Measurements from ENCODE around the gene MED22.
A peak's percentile ranks its signal among the peaks of the same experiment; 100 is the strongest.

The MED22 gene

GRCh38 chr9:133372144-133372543 is 24.2 kb upstream of the MED22 start:
- H3K4me1 ChIP-seq (ENCODE audit: control insufficient read depth, low read length): peaks cover 54% of the 10 kb centered on the region
- no peaks in the 10 kb centered on the region for H3K9me2 ChIP-seq (replicated peaks; ENCODE audit: control insufficient read depth, low read length)
- H3K36me3 ChIP-seq (ENCODE audit: control insufficient read depth, low read length): peaks cover 70% of the 10 kb centered on the region
- no peaks in the 10 kb centered on the region for H3K27me3 ChIP-seq (ENCODE audit: control insufficient read depth, low read length)
- H4K20me1 ChIP-seq (ENCODE audit: control insufficient read depth, insufficient read depth, low read depth, low read length): peaks cover 38% of the 10 kb centered on the region
- peak overlapping the region; percentile 76 for H3K4me2 ChIP-seq (ENCODE audit: low read length)
- no peak for TF ChIP-seq EZH2phosphoT487 (IDR thresholded peaks at IDR 0.05; ENCODE audit: borderline replicate concordance, low read length)
- no peak for TF ChIP-seq CTCF (IDR thresholded peaks at IDR 0.05; ENCODE audit: low read depth, low read length, poor library complexity, severe bottlenecking)
- peak overlapping the region; percentile 62 for H3K4me3 ChIP-seq (ENCODE audit: low read length)
- H3K9me3 ChIP-seq (ENCODE audit: control insufficient read depth, insufficient read depth, low read length): no peaks in the 10 kb centered on the region
- H3K79me2 ChIP-seq (ENCODE audit: control insufficient read depth, low read length): peaks cover 87% of the 10 kb centered on the region
- H3K27ac ChIP-seq (ENCODE audit: low read depth, low read length): peak overlapping the region; percentile 71
- peaks cover 5% of the 10 kb centered on the region; the same call in 1 of the 2 replicates for H3F3A ChIP-seq (ENCODE audit: control insufficient read depth, insufficient read depth)

GRCh38 chr9:133371261-133371711 is 23.4 kb upstream of the MED22 start:
- Histone ChIP-seq H3K27ac (ENCODE audit: low read depth, low read length) (peak overlapping the region; percentile 71), H3K9me3 (ENCODE audit: control insufficient read depth, insufficient read depth, low read length) (no peaks in the 10 kb centered on the region), H3K36me3 (ENCODE audit: control insufficient read depth, low read length) (peaks cover 78% of the 10 kb centered on the region), H3K4me1 (ENCODE audit: control insufficient read depth, low read length) (peaks cover 49% of the 10 kb centered on the region), H3K4me3 (ENCODE audit: low read length) (peak overlapping the region; percentile 62), H3K9me2 (replicated peaks; ENCODE audit: control insufficient read depth, low read length) (no peaks in the 10 kb centered on the region), H3K79me2 (ENCODE audit: control insufficient read depth, low read length) (peaks cover 96% of the 10 kb centered on the region), H3F3A (ENCODE audit: control insufficient read depth, insufficient read depth) (peaks cover 5% of the 10 kb centered on the region; the same call in 1 of the 2 replicates), H3K27me3 (ENCODE audit: control insufficient read depth, low read length) (no peaks in the 10 kb centered on the region), H4K20me1 (ENCODE audit: control insufficient read depth, insufficient read depth, low read depth, low read length) (peaks cover 38% of the 10 kb centered on the region), H3K4me2 (ENCODE audit: low read length) (peak overlapping the region; percentile 76)
- TF ChIP-seq EZH2phosphoT487 (IDR thresholded peaks at IDR 0.05; ENCODE audit: borderline replicate concordance, low read length): no peak
- peak; percentile 39 for TF ChIP-seq CTCF (IDR thresholded peaks at IDR 0.05; ENCODE audit: low read depth, low read length, poor library complexity, severe bottlenecking)

DNA sequence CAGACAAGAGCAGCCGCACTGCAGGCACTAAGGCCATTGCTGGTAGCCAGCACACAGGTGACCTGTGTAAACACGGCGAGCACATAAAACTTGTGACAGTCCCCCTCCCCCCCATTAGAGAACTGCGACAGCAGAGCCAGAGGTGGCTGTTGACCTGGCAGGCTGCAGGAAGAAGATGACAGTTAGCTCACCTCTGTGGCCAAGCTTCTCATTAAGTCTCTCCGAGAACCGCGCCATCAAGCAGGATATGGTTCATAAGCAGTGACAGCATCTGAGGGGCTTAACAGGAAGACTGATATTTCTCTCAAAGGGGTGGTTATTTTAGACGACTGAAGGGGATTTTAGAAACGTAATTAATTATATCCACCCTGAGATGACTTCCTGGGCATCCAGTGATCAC is 22.8 kb upstream of the MED22 start:
- Histone ChIP-seq H3K79me2 (ENCODE audit: control insufficient read depth, low read length) (peaks cover 96% of the 10 kb centered on the region), H3F3A (ENCODE audit: control insufficient read depth, insufficient read depth) (peaks cover 5% of the 10 kb centered on the region; the same call in 1 of the 2 replicates), H3K4me2 (ENCODE audit: low read length) (peak overlapping the region; percentile 76), H3K4me3 (ENCODE audit: low read length) (peak overlapping the region; percentile 62), H3K27me3 (ENCODE audit: control insufficient read depth, low read length) (no peaks in the 10 kb centered on the region), H3K9me3 (ENCODE audit: control insufficient read depth, insufficient read depth, low read length) (no peaks in the 10 kb centered on the region), H4K20me1 (ENCODE audit: control insufficient read depth, insufficient read depth, low read depth, low read length) (peaks cover 38% of the 10 kb centered on the region), H3K27ac (ENCODE audit: low read depth, low read length) (peak overlapping the region; percentile 71), H3K9me2 (replicated peaks; ENCODE audit: control insufficient read depth, low read length) (no peaks in the 10 kb centered on the region), H3K36me3 (ENCODE audit: control insufficient read depth, low read length) (peaks cover 83% of the 10 kb centered on the region), H3K4me1 (ENCODE audit: control insufficient read depth, low read length) (peaks cover 47% of the 10 kb centered on the region)
- TF ChIP-seq EZH2phosphoT487 (IDR thresholded peaks at IDR 0.05; ENCODE audit: borderline replicate concordance, low read length) (no peak), CTCF (IDR thresholded peaks at IDR 0.05; ENCODE audit: low read depth, low read length, poor library complexity, severe bottlenecking) (no peak)

All from DOHH2 (cell line).